ENCODE results near the gene ZFYVE21.
A peak's percentile ranks its signal among the peaks of the same experiment; 100 is the strongest.

Gene ZFYVE21

GRCh38 chr14:103737432-103738045 lies 21.9 kb downstream of the ZFYVE21 start:
- DNase-seq (ENCODE audit: low read depth) = no peak

- no peak for DNase-seq (ENCODE audit: low read depth)
Observed at GRCh38 chr14:103738166-103738565, 22.6 kb downstream of the ZFYVE21 start.

GRCh38 chr14:103738701-103739451 lies 23.3 kb downstream of the ZFYVE21 start:
- no peak for DNase-seq (ENCODE audit: low read depth)

GRCh38 chr14:103739466-103739792 lies 23.8 kb downstream of the ZFYVE21 start:
- DNase-seq (ENCODE audit: low read depth) = no peak

GRCh38 chr14:103739793-103740501 lies 24.3 kb downstream of the ZFYVE21 start:
- no peak for DNase-seq (ENCODE audit: low read depth)

- DNase-seq (ENCODE audit: low read depth) = no peak
Observed at GRCh38 chr14:103740991-103741689, 25.5 kb downstream of the ZFYVE21 start.

GRCh38 chr14:103741876-103742275 lies 26.3 kb downstream of the ZFYVE21 start:
- no peak for DNase-seq (ENCODE audit: low read depth)

- no peak for DNase-seq (ENCODE audit: low read depth)
Observed at GRCh38 chr14:103742499-103743255, 27.1 kb downstream of the ZFYVE21 start.

- no peak for DNase-seq (ENCODE audit: low read depth)
Observed at GRCh38 chr14:103743691-103744090, 28.1 kb downstream of the ZFYVE21 start.

- no peak for DNase-seq (ENCODE audit: low read depth)
Observed at GRCh38 chr14:103744621-103745395, 29.2 kb downstream of the ZFYVE21 start.

GRCh38 chr14:103745424-103745823 lies 29.8 kb downstream of the ZFYVE21 start:
- DNase-seq (ENCODE audit: low read depth) = no peak

- no peak for DNase-seq (ENCODE audit: low read depth)
Observed at GRCh38 chr14:103746701-103747100, 31.1 kb downstream of the ZFYVE21 start.

- DNase-seq (ENCODE audit: low read depth) = peak; percentile 7
Observed at GRCh38 chr14:103748534-103748857, 32.9 kb downstream of the ZFYVE21 start.

- no peak for DNase-seq (ENCODE audit: low read depth)
Observed at GRCh38 chr14:103749452-103749851, 33.8 kb downstream of the ZFYVE21 start.

GRCh38 chr14:103749860-103750259 lies 34.2 kb downstream of the ZFYVE21 start:
- DNase-seq (ENCODE audit: low read depth) = no peak

- no peak for DNase-seq (ENCODE audit: low read depth)
Observed at GRCh38 chr14:103753774-103754173, 38.2 kb downstream of the ZFYVE21 start.

GRCh38 chr14:103755060-103755459 lies 39.5 kb downstream of the ZFYVE21 start:
- no peak for DNase-seq (ENCODE audit: low read depth)

- DNase-seq (ENCODE audit: low read depth) = no peak
Observed at GRCh38 chr14:103758059-103758776, 42.6 kb downstream of the ZFYVE21 start.

GRCh38 chr14:103762036-103762435 lies 46.4 kb downstream of the ZFYVE21 start:
- DNase-seq (ENCODE audit: low read depth) = no peak

GRCh38 chr14:103762541-103762940 lies 46.9 kb downstream of the ZFYVE21 start:
- DNase-seq (ENCODE audit: low read depth) = no peak
